HCT116 (cell line): Measurements from ENCODE around the gene RGPD3. TPM values are rescaled to one million over a fixed set of nuclear protein-coding genes. Genes with fewer than 3 reads are reported as not detected.

Experiments
- ATAC-seq: fragments of 200-7000 bp; cut with Tn5 transposase; 2 replicates; pipeline ENCODE4 v1.9.1; 2020; ENCODE audit warnings: mild to moderate bottlenecking, moderate library complexity
- BruUV-seq: library from RNA; stranded (reverse); fragments of 400-500 nt; replicated peaks from 2 replicates; lab custom pipeline; 2021; lab: Mats Ljungman, UMichigan
- CTCF ChIA-PET: fragments of 300-600 bp; sonication (Branson Sonifier 250); formaldehyde crosslinking; loops from one replicate; lab custom pipeline; 2021; ENCODE audit warnings: antibody characterized with exemption; lab: Charles Lee
- POLR2A ChIA-PET: fragments of 300-600, 350-600 bp; sonication (Branson Sonifier 250); formaldehyde crosslinking; loops from one replicate; lab custom pipeline; 2021; ENCODE audit warnings: antibody characterized with exemption; lab: Charles Lee
- RAD21 ChIA-PET, 2 experiments: fragments of 300-600 bp; sonication (Branson Sonifier 250); formaldehyde crosslinking; loops; one replicate each; lab custom pipeline; 2023; ENCODE audit warnings: low total read pairs in 2 of 2; ENCODE audit not compliant: uncharacterized antibody in 2 of 2, unreplicated experiment in 2 of 2, low non-redundant PET in 1 of 2; lab: Charles Lee
- DNase-seq: peaks from one replicate; pipeline ENCODE4 v3.0.0-alpha.2; 2010; ENCODE audit warnings: low read depth, low spot score
- H2AFZ ChIP-seq: fragments of 200-600 bp; shearing (Covaris generic), sonication (generic); 2 replicates; pipeline ENCODE4 v1.6.1; 2017; ENCODE audit warnings: low read depth, mixed run types, mixed read lengths, antibody characterized with exemption, low read length; ENCODE audit not compliant: poor library complexity, severe bottlenecking
- H3K27ac ChIP-seq: 2 replicates; pipeline ENCODE4 v1.5.1; 2012; ENCODE audit warnings: low read depth, low read length
- H3K27me3 ChIP-seq: fragments of 200-600 bp; sonication (generic); 2 replicates; pipeline ENCODE4 v1.6.1; 2016; ENCODE audit warnings: mixed run types, low read length, mixed read lengths; ENCODE audit not compliant: insufficient read depth
- H3K36me3 ChIP-seq, 2 experiments: fragments of 200-500 bp in 1 of 2; fragments of 200-600 bp in 1 of 2; sonication (Bioruptor generic) in 1 of 2; sonication (generic) in 1 of 2; 2 replicates each; pipeline versions ENCODE4 v1.5.1 to v1.6.1; 2014 to 2016; ENCODE audit warnings: low read length in 2 of 2, inconsistent platforms in 1 of 2, mixed read lengths in 1 of 2, mixed run types in 1 of 2; ENCODE audit not compliant: insufficient read depth in 2 of 2, control insufficient read depth in 1 of 2
- H3K4me1 ChIP-seq, 2 experiments: fragments of 200-600 bp in 1 of 2; sonication (generic) in 1 of 2; 2 replicates each; pipeline versions ENCODE4 v1.5.1 to v1.6.1; 2012 to 2017; ENCODE audit warnings: low read length in 2 of 2, inconsistent platforms in 1 of 2, mild to moderate bottlenecking in 1 of 2, mixed read lengths in 1 of 2, mixed run types in 1 of 2, moderate library complexity in 1 of 2; ENCODE audit not compliant: insufficient read depth in 2 of 2, control insufficient read depth in 1 of 2
- H3K4me2 ChIP-seq: fragments of 200-600 bp; sonication (generic); 2 replicates; pipeline ENCODE4 v1.6.1; 2017; ENCODE audit warnings: mixed run types, low read length, mixed read lengths
- H3K4me3 ChIP-seq, 2 experiments: fragments of 200-600 bp in 1 of 2; sonication (generic) in 1 of 2; replicated peaks in 1 of 2; 2 replicates each; pipeline ENCODE4 v1.5.1; 2011 to 2016; ENCODE audit warnings: low read length in 2 of 2, control low read depth in 1 of 2, low read depth in 1 of 2, mild to moderate bottlenecking in 1 of 2, mixed read lengths in 1 of 2, mixed run types in 1 of 2
- H3K79me2 ChIP-seq: fragments of 200-600 bp; sonication (generic); 2 replicates; pipeline ENCODE4 v1.6.1; 2017; ENCODE audit warnings: mild to moderate bottlenecking, mixed run types, low read length, moderate library complexity, mixed read lengths; ENCODE audit not compliant: insufficient read depth
- H3K9ac ChIP-seq: fragments of 200-600 bp; sonication (generic); 2 replicates; pipeline ENCODE4 v1.6.1; 2016; ENCODE audit warnings: low read length, mixed read lengths
- H3K9me2 ChIP-seq: fragments of 200-600 bp; sonication (generic), shearing (Covaris generic); 2 replicates; pipeline ENCODE4 v1.6.1; 2017; ENCODE audit warnings: mixed run types, mild to moderate bottlenecking, moderate library complexity; ENCODE audit not compliant: insufficient read depth
- H3K9me3 ChIP-seq, 2 experiments: fragments of 200-500 bp in 1 of 2; fragments of 200-600 bp in 1 of 2; sonication (Bioruptor generic) in 1 of 2; sonication (generic) in 1 of 2; 2 replicates each; pipeline ENCODE4 v1.6.1; 2014 to 2017; ENCODE audit warnings: low read length in 2 of 2, mixed read lengths in 2 of 2, inconsistent platforms in 1 of 2, low read depth in 1 of 2, mild to moderate bottlenecking in 1 of 2, mixed run types in 1 of 2, moderate library complexity in 1 of 2; ENCODE audit not compliant: control insufficient read depth in 1 of 2, insufficient read depth in 1 of 2
- H4K20me1 ChIP-seq: fragments of 200-600 bp; sonication (generic), shearing (Covaris generic); 2 replicates; pipeline ENCODE4 v1.6.1; 2017; ENCODE audit warnings: mixed run types, mild to moderate bottlenecking, moderate library complexity; ENCODE audit not compliant: insufficient read depth
- CBX3 ChIP-seq: IDR thresholded peaks from 2 replicates; pipeline ENCODE4 v1.6.1; 2012; ENCODE audit warnings: low read depth
- EGR1 ChIP-seq: IDR thresholded peaks from 2 replicates; pipeline ENCODE4 v1.6.1; 2012; ENCODE audit warnings: low read depth
- ELF1 ChIP-seq: IDR thresholded peaks from 2 replicates; pipeline ENCODE4 v1.6.1; 2012; ENCODE audit warnings: low read depth, borderline replicate concordance
- EZH2 ChIP-seq: fragments of 200-600 bp; sonication (generic); IDR thresholded peaks from 2 replicates; pipeline ENCODE4 v1.6.1; 2017; ENCODE audit warnings: antibody characterized with exemption, mixed run types
- EZH2phosphoT487 ChIP-seq: fragments of 200-600 bp; IDR thresholded peaks from 2 replicates; pipeline ENCODE4 v1.6.1; 2018; ENCODE audit warnings: antibody characterized with exemption, borderline replicate concordance
- FOSL1 ChIP-seq: IDR thresholded peaks from 2 replicates; pipeline ENCODE4 v1.6.1; 2012; ENCODE audit warnings: low read depth
- POLR2A ChIP-seq: IDR thresholded peaks from 2 replicates; pipeline ENCODE4 v1.7.0; 2011; ENCODE audit warnings: borderline replicate concordance; ENCODE audit not compliant: insufficient read depth, insufficient read length; ENCODE audit errors: extremely low read depth
- POLR2AphosphoS5 ChIP-seq: IDR thresholded peaks from 2 replicates; pipeline ENCODE4 v1.6.1; 2011; ENCODE audit warnings: mild to moderate bottlenecking, low read depth, low read length, moderate library complexity
- RAD21 ChIP-seq: IDR thresholded peaks from 2 replicates; pipeline ENCODE4 v1.6.1; 2012; ENCODE audit warnings: low read depth, mild to moderate bottlenecking
- SIN3A ChIP-seq: IDR thresholded peaks from 2 replicates; pipeline ENCODE4 v1.6.1; 2012; ENCODE audit warnings: low read depth
- YY1 ChIP-seq: IDR thresholded peaks from 2 replicates; pipeline ENCODE4 v1.6.1; 2011; ENCODE audit warnings: low read length, low read depth, moderate library complexity, mild to moderate bottlenecking; ENCODE audit not compliant: insufficient replicate concordance; ENCODE audit errors: extremely low read depth
- ZFX ChIP-seq: fragments of 450-650 bp; IDR thresholded peaks from 2 replicates; pipeline ENCODE4 v1.6.1; 2017
- ZNF274 ChIP-seq: fragments of 200-500 bp; sonication (Bioruptor generic); IDR thresholded peaks from 2 replicates; pipeline ENCODE4 v1.6.1; 2014; ENCODE audit warnings: mild to moderate bottlenecking, low read depth, low read length, inconsistent platforms
- intact Hi-C: fragments of 100-400 bp; cut with micrococcal nuclease; formaldehyde crosslinking; loops from 2 replicates; pipeline ENCODE4 v1.10.0; 2022
- total RNA-seq: library from RNA; stranded (reverse); gene quantifications from one replicate; pipeline ENCODE4 v1.2.1, GENCODE V29; 2021; ENCODE audit not compliant: unreplicated experiment
- TF ChIP-seq, protein P1 (sequence below): IDR thresholded peaks from 2 replicates; pipeline ENCODE4 v1.6.1; 2011; ENCODE audit warnings: mild to moderate bottlenecking, low read length, moderate library complexity; ENCODE audit not compliant: insufficient replicate concordance; ENCODE audit errors: extremely low read depth
- TF ChIP-seq, protein P2 (sequence below): IDR thresholded peaks from 2 replicates; pipeline ENCODE4 v1.6.1; 2012
- TF ChIP-seq, protein P3 (sequence below): IDR thresholded peaks from 2 replicates; pipeline ENCODE4 v1.6.1; 2012
- TF ChIP-seq, protein P4 (sequence below), 3 experiments: fragments of 200-600 bp in 1 of 3; sonication (generic) in 1 of 3; IDR thresholded peaks in 2 of 3; conservative IDR thresholded peaks in 1 of 3; 2 replicates each; pipeline ENCODE4 v1.5.1; 2012 to 2017; ENCODE audit warnings: low read depth in 2 of 3, low read length in 2 of 3, antibody characterized with exemption in 1 of 3, borderline replicate concordance in 1 of 3, control low read depth in 1 of 3, mild to moderate bottlenecking in 1 of 3, mixed read lengths in 1 of 3, mixed run types in 1 of 3, moderate library complexity in 1 of 3; ENCODE audit not compliant: insufficient read depth in 1 of 3

RGPD3 gene
- total RNA-seq, 1 experiment from 2014 or later = 0.15 TPM

DNA sequence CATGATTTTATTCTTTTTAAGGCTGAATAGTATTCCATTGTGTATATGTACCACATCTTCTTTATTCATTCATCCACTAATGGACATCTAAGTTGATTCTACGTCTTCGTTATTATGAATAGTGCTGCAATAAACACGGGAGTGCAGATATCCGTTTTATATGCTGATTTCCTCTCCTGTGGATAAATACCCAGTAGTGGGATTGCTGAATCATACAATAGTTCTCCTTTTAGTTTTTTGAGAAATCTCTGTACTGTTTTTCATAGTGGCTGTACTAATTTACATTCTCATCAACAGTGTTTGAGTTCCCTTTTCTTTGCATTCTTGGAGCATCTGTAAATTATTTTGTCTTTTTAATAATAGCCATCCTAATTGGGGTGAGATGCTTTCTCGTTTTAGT, 114.5 kb downstream of the RGPD3 start:
- Histone ChIP-seq H3K4me1 (no peaks in the 10 kb centered on the region), H3K79me2 (no peaks in the 10 kb centered on the region), H3K36me3 (no peaks in the 10 kb centered on the region), H3K27ac (no peak overlapping the region), H3K4me3 (no peak overlapping the region), H3K27me3 (no peaks in the 10 kb centered on the region), H3K4me2 (no peak overlapping the region), H2AFZ (no peak overlapping the region), H4K20me1 (no peaks in the 10 kb centered on the region), H3K9me3 (no peaks in the 10 kb centered on the region), H3K9me2 (no peaks in the 10 kb centered on the region), H3K9ac (no peak overlapping the region)
- intact Hi-C loops = no loop called here
- TF ChIP-seq ELF1 (no peak), EZH2phosphoT487 (no peak), POLR2AphosphoS5 (no peak), ZNF274 (no peak), RAD21 (no peak), YY1 (no peak), POLR2A (no peak), CBX3 (no peak), ZFX (no peak), FOSL1 (no peak), EGR1 (no peak), SIN3A (no peak), EZH2 (no peak)
- TF ChIP-seq, protein P1, sequence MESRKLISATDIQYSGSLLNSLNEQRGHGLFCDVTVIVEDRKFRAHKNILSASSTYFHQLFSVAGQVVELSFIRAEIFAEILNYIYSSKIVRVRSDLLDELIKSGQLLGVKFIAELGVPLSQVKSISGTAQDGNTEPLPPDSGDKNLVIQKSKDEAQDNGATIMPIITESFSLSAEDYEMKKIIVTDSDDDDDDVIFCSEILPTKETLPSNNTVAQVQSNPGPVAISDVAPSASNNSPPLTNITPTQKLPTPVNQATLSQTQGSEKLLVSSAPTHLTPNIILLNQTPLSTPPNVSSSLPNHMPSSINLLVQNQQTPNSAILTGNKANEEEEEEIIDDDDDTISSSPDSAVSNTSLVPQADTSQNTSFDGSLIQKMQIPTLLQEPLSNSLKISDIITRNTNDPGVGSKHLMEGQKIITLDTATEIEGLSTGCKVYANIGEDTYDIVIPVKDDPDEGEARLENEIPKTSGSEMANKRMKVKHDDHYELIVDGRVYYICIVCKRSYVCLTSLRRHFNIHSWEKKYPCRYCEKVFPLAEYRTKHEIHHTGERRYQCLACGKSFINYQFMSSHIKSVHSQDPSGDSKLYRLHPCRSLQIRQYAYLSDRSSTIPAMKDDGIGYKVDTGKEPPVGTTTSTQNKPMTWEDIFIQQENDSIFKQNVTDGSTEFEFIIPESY = no peak
- TF ChIP-seq, protein P2, sequence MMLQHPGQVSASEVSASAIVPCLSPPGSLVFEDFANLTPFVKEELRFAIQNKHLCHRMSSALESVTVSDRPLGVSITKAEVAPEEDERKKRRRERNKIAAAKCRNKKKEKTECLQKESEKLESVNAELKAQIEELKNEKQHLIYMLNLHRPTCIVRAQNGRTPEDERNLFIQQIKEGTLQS = no peak
- TF ChIP-seq, protein P3, sequence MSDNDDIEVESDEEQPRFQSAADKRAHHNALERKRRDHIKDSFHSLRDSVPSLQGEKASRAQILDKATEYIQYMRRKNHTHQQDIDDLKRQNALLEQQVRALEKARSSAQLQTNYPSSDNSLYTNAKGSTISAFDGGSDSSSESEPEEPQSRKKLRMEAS = no peak
- TF ChIP-seq, protein P4, sequence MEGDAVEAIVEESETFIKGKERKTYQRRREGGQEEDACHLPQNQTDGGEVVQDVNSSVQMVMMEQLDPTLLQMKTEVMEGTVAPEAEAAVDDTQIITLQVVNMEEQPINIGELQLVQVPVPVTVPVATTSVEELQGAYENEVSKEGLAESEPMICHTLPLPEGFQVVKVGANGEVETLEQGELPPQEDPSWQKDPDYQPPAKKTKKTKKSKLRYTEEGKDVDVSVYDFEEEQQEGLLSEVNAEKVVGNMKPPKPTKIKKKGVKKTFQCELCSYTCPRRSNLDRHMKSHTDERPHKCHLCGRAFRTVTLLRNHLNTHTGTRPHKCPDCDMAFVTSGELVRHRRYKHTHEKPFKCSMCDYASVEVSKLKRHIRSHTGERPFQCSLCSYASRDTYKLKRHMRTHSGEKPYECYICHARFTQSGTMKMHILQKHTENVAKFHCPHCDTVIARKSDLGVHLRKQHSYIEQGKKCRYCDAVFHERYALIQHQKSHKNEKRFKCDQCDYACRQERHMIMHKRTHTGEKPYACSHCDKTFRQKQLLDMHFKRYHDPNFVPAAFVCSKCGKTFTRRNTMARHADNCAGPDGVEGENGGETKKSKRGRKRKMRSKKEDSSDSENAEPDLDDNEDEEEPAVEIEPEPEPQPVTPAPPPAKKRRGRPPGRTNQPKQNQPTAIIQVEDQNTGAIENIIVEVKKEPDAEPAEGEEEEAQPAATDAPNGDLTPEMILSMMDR (IDR thresholded peaks at IDR 0.05 in 2 of 3, conservative IDR thresholded peaks at IDR 0.05 in 1 of 3; ENCODE audit: borderline replicate concordance in 1 of 3, insufficient read depth in 1 of 3, low read depth in 2 of 3, low read length in 2 of 3) = no peak
- ATAC-seq (no peak), DNase-seq (no peak)
- POLR2A ChIA-PET = no interaction called here
- CTCF ChIA-PET = no interaction called here
- BruUV-seq = no TSS peak
- RAD21 ChIA-PET = no interaction called here
